Smooth muscle cell (in vitro differentiated cells): ENCODE measurements around the gene OR4E2. TPM values are rescaled to one million over a fixed set of nuclear protein-coding genes. Genes with fewer than 3 reads are reported as not detected.
"Not testable (repeated sequence)": the region's sequence is repeated elsewhere in the genome, so short reads cannot be mapped to it uniquely, and the experiment has no call there.

Experiments
- DNase-seq: peaks from one replicate; lab custom pipeline; 2025; ENCODE audit not compliant: unreplicated experiment; lab: John Stamatoyannopoulos, UW
- H2AFZ ChIP-seq: fragments of 200-600 bp; sonication (generic); 2 replicates; pipeline ENCODE4 v1.6.0; 2016; ENCODE audit warnings: antibody characterized with exemption, low read depth, mild to moderate bottlenecking
- H3F3A ChIP-seq: fragments of 200-600 bp; sonication (generic); 2 replicates; pipeline ENCODE4 v1.6.0; 2017; ENCODE audit warnings: antibody characterized with exemption, low read depth
- H3K27ac ChIP-seq: fragments of 200-600 bp; sonication (generic); 2 replicates; pipeline ENCODE4 v1.5.1; 2016; ENCODE audit warnings: low read depth, mild to moderate bottlenecking
- H3K27me3 ChIP-seq: fragments of 200-600 bp; sonication (generic); 2 replicates; pipeline ENCODE4 v1.6.1; 2016; ENCODE audit warnings: low read depth, mild to moderate bottlenecking
- H3K36me3 ChIP-seq: fragments of 200-600 bp; sonication (generic); 2 replicates; pipeline ENCODE4 v1.5.1; 2016; ENCODE audit warnings: low read depth
- H3K4me1 ChIP-seq: fragments of 200-600 bp; sonication (generic); 2 replicates; pipeline ENCODE4 v1.5.1; 2016; ENCODE audit warnings: low read depth
- H3K4me2 ChIP-seq: fragments of 200-600 bp; sonication (generic); 2 replicates; pipeline ENCODE4 v1.6.0; 2016; ENCODE audit warnings: mild to moderate bottlenecking
- H3K4me3 ChIP-seq: fragments of 200-600 bp; sonication (generic); 2 replicates; pipeline ENCODE4 v1.5.1; 2016; ENCODE audit warnings: mild to moderate bottlenecking
- H3K79me2 ChIP-seq: fragments of 200-600 bp; sonication (generic); 2 replicates; pipeline ENCODE4 v1.6.0; 2016; ENCODE audit warnings: low read depth, mild to moderate bottlenecking
- H3K9ac ChIP-seq: fragments of 200-600 bp; sonication (generic); 2 replicates; pipeline ENCODE4 v1.6.0; 2016; ENCODE audit warnings: low read depth
- H3K9me3 ChIP-seq: fragments of 200-600 bp; sonication (generic); replicated peaks from 2 replicates; pipeline ENCODE4 v1.5.1; 2016; ENCODE audit warnings: low read depth
- H4K20me1 ChIP-seq: fragments of 200-600 bp; sonication (generic); 2 replicates; pipeline ENCODE4 v1.6.0; 2016; ENCODE audit warnings: low read depth
- WGBS: methylation state at CpG from one replicate; pipeline ENCODE4 v1.1.7; 2016; ENCODE audit warnings: low lambda C conversion rate; 5-methylcytosine and 5-hydroxymethylcytosine counted together
- polyA plus RNA-seq: library from polyadenylated mRNA; unstranded; fragments of >200 nt; fragmentation: Nextera tagmentation; extraction: Ambion mirVana; gene quantifications from 2 replicates; pipeline ENCODE4 v1.2.1, GENCODE V29; 2016
- total RNA-seq: library from RNA; depleted of rRNA; stranded (reverse); fragments of >200 nt; gene quantifications from 2 replicates; pipeline ENCODE4 v1.2.3, GENCODE V29; 2014
- TF ChIP-seq, protein P1 (sequence below): fragments of 200-600 bp; sonication (generic); IDR thresholded peaks from 2 replicates; pipeline ENCODE4 v1.5.1; 2017; ENCODE audit warnings: borderline replicate concordance, mild to moderate bottlenecking, antibody characterized with exemption; ENCODE audit not compliant: insufficient read depth, poor library complexity, severe bottlenecking

The OR4E2 gene
- total and polyA plus RNA-seq, 2 experiments from 2014 or later: not detected

DNA sequence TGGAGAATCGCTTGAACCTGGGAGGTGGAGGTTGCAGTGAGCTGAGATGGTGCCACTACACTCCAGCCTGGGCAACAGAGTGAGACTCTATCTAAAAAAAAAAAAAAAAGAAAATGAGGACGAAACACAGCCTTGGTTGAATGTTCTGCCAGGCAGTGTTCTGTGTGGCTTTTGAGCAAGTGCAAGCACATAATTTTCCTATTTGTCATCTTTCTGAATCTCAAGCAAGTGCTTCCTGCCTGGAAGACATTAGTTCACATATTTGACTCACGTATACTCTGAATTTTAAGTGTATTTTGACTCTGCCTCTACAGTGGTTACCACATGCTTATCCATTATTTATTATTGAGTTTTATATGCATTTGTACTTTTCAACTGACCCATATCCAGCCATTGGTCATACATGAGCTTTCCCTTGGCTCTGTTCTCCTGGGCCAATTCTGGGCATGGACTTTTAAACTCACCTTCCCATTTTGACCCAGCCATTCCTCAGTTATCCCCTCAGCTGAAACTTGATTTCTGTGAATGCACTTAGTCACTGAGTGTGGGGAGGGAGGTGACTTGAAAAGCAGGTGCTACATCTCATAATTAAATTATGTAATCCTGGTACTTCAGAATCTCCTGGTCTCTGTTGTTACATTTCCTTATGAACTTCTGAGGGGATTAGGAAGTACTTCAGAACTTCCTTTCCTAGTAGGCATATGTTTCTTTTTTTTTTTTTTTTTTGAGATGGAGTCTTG lies 27.0 kb upstream of the OR4E2 start:
- H3K9me3 ChIP-seq: no peaks in the 10 kb centered on the region
- no peaks in the 10 kb centered on the region for H3F3A ChIP-seq
- no peak overlapping the region for H3K4me3 ChIP-seq
- no peak overlapping the region for H3K27ac ChIP-seq
- H3K4me2 ChIP-seq: no peak overlapping the region
- no peaks in the 10 kb centered on the region for H3K27me3 ChIP-seq
- H4K20me1 ChIP-seq: no peaks in the 10 kb centered on the region
- no peak for DNase-seq
- no peaks in the 10 kb centered on the region for H3K79me2 ChIP-seq
- H3K4me1 ChIP-seq: no peaks in the 10 kb centered on the region
- WGBS: 64% methylated on average over 3 of the region's 3 CpGs
- TF ChIP-seq, protein P1, sequence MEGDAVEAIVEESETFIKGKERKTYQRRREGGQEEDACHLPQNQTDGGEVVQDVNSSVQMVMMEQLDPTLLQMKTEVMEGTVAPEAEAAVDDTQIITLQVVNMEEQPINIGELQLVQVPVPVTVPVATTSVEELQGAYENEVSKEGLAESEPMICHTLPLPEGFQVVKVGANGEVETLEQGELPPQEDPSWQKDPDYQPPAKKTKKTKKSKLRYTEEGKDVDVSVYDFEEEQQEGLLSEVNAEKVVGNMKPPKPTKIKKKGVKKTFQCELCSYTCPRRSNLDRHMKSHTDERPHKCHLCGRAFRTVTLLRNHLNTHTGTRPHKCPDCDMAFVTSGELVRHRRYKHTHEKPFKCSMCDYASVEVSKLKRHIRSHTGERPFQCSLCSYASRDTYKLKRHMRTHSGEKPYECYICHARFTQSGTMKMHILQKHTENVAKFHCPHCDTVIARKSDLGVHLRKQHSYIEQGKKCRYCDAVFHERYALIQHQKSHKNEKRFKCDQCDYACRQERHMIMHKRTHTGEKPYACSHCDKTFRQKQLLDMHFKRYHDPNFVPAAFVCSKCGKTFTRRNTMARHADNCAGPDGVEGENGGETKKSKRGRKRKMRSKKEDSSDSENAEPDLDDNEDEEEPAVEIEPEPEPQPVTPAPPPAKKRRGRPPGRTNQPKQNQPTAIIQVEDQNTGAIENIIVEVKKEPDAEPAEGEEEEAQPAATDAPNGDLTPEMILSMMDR: no peak
- H3K36me3 ChIP-seq: no peaks in the 10 kb centered on the region
- no peak overlapping the region for H2AFZ ChIP-seq
- no peak overlapping the region for H3K9ac ChIP-seq

DNA sequence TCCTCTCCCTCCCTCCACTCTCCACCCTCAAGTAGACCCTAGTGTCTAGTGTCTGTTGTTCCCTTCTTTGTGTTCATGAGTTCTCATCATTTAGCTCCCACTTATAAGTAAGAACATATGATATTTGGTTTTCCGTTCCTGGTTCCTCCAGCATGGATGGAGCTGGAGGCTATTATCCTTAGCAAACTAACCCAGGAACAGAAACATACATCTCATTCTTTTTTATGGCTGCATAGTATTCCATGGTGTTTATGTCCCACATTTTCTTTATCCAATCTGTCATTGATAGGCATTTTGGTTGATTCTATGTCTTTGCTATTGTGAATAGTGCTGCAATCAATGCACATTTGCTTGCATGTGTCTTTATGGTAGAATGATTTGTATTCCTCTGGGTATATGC lies 23.1 kb upstream of the OR4E2 start:
- not testable (repeated sequence) for H3K4me2 ChIP-seq, H4K20me1 ChIP-seq, H3K9me3 ChIP-seq, H3K4me3 ChIP-seq, H3F3A ChIP-seq, H3K79me2 ChIP-seq, DNase-seq, H3K4me1 ChIP-seq, H3K27ac ChIP-seq, H3K9ac ChIP-seq, H3K27me3 ChIP-seq, H3K36me3 ChIP-seq, H2AFZ ChIP-seq
- 81% methylated on average over 1 of the region's 1 CpG for WGBS

DNA sequence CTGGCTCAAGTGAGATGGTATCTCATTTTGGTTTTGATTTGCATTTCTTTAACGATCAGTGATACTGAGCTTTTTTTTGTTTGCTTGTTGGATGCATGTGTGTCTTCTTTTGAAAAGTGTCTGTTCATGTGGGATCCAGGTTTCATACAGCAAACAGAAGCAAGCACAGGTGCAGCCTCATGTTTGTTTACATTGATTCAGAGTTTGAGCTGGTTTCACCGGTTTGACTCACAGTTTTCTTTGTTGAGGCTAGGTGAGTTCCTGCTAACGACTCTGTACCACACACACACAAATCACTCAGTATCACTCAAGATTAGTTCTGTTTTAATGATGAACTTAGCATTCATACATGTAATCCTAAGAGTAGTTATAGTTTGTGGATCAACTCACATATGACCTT lies 22.6 kb upstream of the OR4E2 start:
- Histone ChIP-seq H3K79me2 (no peaks in the 10 kb centered on the region), H3K4me2 (no peak overlapping the region), H3K36me3 (no peaks in the 10 kb centered on the region), H3K4me3 (no peak overlapping the region), H3K9ac (no peak overlapping the region), H3F3A (no peaks in the 10 kb centered on the region), H2AFZ (no peak overlapping the region), H3K9me3 (no peaks in the 10 kb centered on the region), H3K27ac (no peak overlapping the region), H3K4me1 (no peaks in the 10 kb centered on the region), H4K20me1 (no peaks in the 10 kb centered on the region), H3K27me3 (no peaks in the 10 kb centered on the region)
- TF ChIP-seq, protein P1: no peak
- no peak for DNase-seq
- 34% methylated on average over 3 of the region's 3 CpGs for WGBS

DNA sequence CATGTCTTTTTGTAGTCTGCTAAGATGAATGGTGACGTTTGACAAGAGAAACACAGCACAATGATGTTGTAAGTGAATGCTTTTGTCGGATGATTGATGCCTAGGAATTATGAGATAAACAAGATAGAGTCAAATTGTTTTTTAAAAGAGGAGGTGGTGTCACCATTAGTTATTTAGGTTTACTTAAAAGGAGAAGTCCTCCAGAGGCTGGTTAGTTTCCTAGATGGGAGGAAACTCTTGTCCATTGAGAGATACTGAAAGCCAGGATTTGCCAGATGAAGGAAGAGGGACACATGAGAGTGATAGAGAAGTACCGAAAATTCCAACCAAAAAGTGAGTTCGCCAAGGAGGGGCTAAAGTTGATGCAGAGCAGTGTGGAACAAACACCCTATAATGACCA lies 18.8 kb upstream of the OR4E2 start, which contains the start of gene OR10G2:
Gene OR10G2 (minus strand): TSS at position 101 of the 400 bp plus-strand sequence. CDS start 98 bp downstream, at position 3.
- Histone ChIP-seq H3K79me2 (no peaks in the 10 kb centered on the region), H4K20me1 (no peaks in the 10 kb centered on the region), H3K9me3 (no peaks in the 10 kb centered on the region), H3K4me1 (no peaks in the 10 kb centered on the region), H3K36me3 (no peaks in the 10 kb centered on the region), H3K4me3 (no peak within 1 kb of the TSS), H3K27ac (no peak within 1 kb of the TSS), H3K4me2 (no peak within 1 kb of the TSS), H2AFZ (no peak within 1 kb of the TSS), H3K9ac (no peak within 1 kb of the TSS), H3F3A (no peaks in the 10 kb centered on the region), H3K27me3 (no peaks in the 10 kb centered on the region)
- DNase-seq: no peak
- TF ChIP-seq, protein P1: no peak
- 86% methylated on average over 4 of the region's 4 CpGs for WGBS
